Stimulated activated effector memory CD8-positive, alpha-beta T cell treated with anti-CD3 and anti-CD28 coated beads, Interleukin-12 subunit alpha, Interleukin-12 subunit beta, amount 100 ng/mL, for 72 hours (primary cell): ENCODE data around the gene NPFF.

ENCODE experiments used
- ATAC-seq: fragments of 150-1000 bp; cut with Tn5 transposase; 2 replicates; pipeline ENCODE4 v1.10.0; 2021
- DNase-seq, 2 donors: peaks; one replicate each; pipeline ENCODE4 v3.0.0; 2021 to 2022; ENCODE audit warnings: low spot score in 2 of 2
- H3K27ac Mint-ChIP-seq: one replicate; pipeline ENCODE4 v1.8.0; 2022; ENCODE audit warnings: mild to moderate bottlenecking, mixed read lengths
- H3K36me3 Mint-ChIP-seq: one replicate; pipeline ENCODE4 v1.8.0; 2022; ENCODE audit warnings: mild to moderate bottlenecking, mixed read lengths
- H3K4me1 Mint-ChIP-seq: one replicate; pipeline ENCODE4 v1.8.0; 2022; ENCODE audit warnings: mixed read lengths
- H3K4me3 Mint-ChIP-seq: one replicate; pipeline ENCODE4 v1.8.0; 2022; ENCODE audit warnings: mild to moderate bottlenecking, mixed read lengths
- H3K9me3 Mint-ChIP-seq: one replicate; pipeline ENCODE4 v1.8.0; 2022; ENCODE audit warnings: mixed read lengths

NPFF gene

GRCh38 chr12:53502983-53503728 is 4.1 kb downstream of the NPFF start:
- ATAC-seq (no peak), DNase-seq (peak in 1 of 2 donors; percentile 48)
- Mint-ChIP-seq H3K4me1 (peaks cover 46% of the 10 kb centered on the region), H3K9me3 (no peaks in the 10 kb centered on the region), H3K4me3 (no peak overlapping the region), H3K27ac (peak overlapping the region; percentile 84), H3K36me3 (peaks cover 40% of the 10 kb centered on the region)

GRCh38 chr12:53502331-53502730 is 5.0 kb downstream of the NPFF start:
- Mint-ChIP-seq H3K9me3 (no peaks in the 10 kb centered on the region), H3K4me1 (peaks cover 52% of the 10 kb centered on the region), H3K27ac (peak overlapping the region; percentile 97), H3K36me3 (peaks cover 40% of the 10 kb centered on the region), H3K4me3 (peak overlapping the region; percentile 81)
- ATAC-seq = no peak
- DNase-seq = no peak

GRCh38 chr12:53501615-53502181 is 5.6 kb downstream of the NPFF start:
- Mint-ChIP-seq H3K4me3 (peak overlapping the region; percentile 81), H3K36me3 (peaks cover 36% of the 10 kb centered on the region), H3K4me1 (peaks cover 55% of the 10 kb centered on the region), H3K9me3 (no peaks in the 10 kb centered on the region), H3K27ac (peak overlapping the region; percentile 97)
- DNase-seq = peak in 1 of 2 donors; percentile 69
- no peak for ATAC-seq

GRCh38 chr12:53500776-53501614 is 6.3 kb downstream of the NPFF start, which contains the start of gene TARBP2:
TSS of gene TARBP2 (plus strand) at chr12:53501283. CDS start at chr12:53501409, 126 bp downstream.
- H3K36me3 Mint-ChIP-seq = peaks cover 30% of the 10 kb centered on the region
- peaks cover 59% of the 10 kb centered on the region for H3K4me1 Mint-ChIP-seq
- no peaks in the 10 kb centered on the region for H3K9me3 Mint-ChIP-seq
- H3K4me3 Mint-ChIP-seq = peak within 1 kb of the TSS; percentile 81
- peak; percentile 89 for ATAC-seq
- H3K27ac Mint-ChIP-seq = peak within 1 kb of the TSS; percentile 97
- peak; percentile 86 to 99 for DNase-seq

GRCh38 chr12:53500142-53500775 is 7.0 kb downstream of the NPFF start:
- Mint-ChIP-seq H3K36me3 (peaks cover 23% of the 10 kb centered on the region), H3K27ac (peak overlapping the region; percentile 97), H3K9me3 (no peaks in the 10 kb centered on the region), H3K4me1 (peaks cover 58% of the 10 kb centered on the region), H3K4me3 (peak overlapping the region; percentile 81)
- DNase-seq (no peak), ATAC-seq (no peak)

- Mint-ChIP-seq H3K4me1 (peaks cover 52% of the 10 kb centered on the region), H3K4me3 (peak within 1 kb of the TSS; percentile 81), H3K36me3 (peaks cover 18% of the 10 kb centered on the region), H3K9me3 (no peaks in the 10 kb centered on the region), H3K27ac (peak within 1 kb of the TSS; percentile 97)
- DNase-seq (peak; percentile 53 to 87), ATAC-seq (peak; percentile 2)
Observed at GRCh38 chr12:53499266-53500141, 7.8 kb downstream of the NPFF start, which contains the start of gene MAP3K12. TSS of gene MAP3K12 (minus strand) at chr12:53499458. CDS start at chr12:53487391, 12,067 bp downstream.

- Mint-ChIP-seq H3K9me3 (no peaks in the 10 kb centered on the region), H3K36me3 (peaks cover 21% of the 10 kb centered on the region), H3K4me1 (peaks cover 58% of the 10 kb centered on the region), H3K4me3 (peak overlapping the region; percentile 81), H3K27ac (peak overlapping the region; percentile 97)
- DNase-seq (no peak), ATAC-seq (no peak)
Observed at GRCh38 chr12:53498235-53498630, 9.1 kb downstream of the NPFF start.

GRCh38 chr12:53497461-53497860 is 9.8 kb downstream of the NPFF start:
- H3K4me1 Mint-ChIP-seq = peaks cover 64% of the 10 kb centered on the region
- H3K27ac Mint-ChIP-seq = peak overlapping the region; percentile 13

GRCh38 chr12:53496752-53497032 is 10.6 kb downstream of the NPFF start:
- Mint-ChIP-seq H3K4me3 (no peak overlapping the region), H3K36me3 (peaks cover 24% of the 10 kb centered on the region), H3K4me1 (peaks cover 63% of the 10 kb centered on the region), H3K9me3 (no peaks in the 10 kb centered on the region), H3K27ac (no peak overlapping the region)
- DNase-seq = no peak
- ATAC-seq = no peak

More at GRCh38 chr12:53497461-53497860, 9.8 kb downstream of the NPFF start:
- ATAC-seq = no peak
- Mint-ChIP-seq H3K9me3 (no peaks in the 10 kb centered on the region), H3K36me3 (peaks cover 24% of the 10 kb centered on the region), H3K4me3 (no peak overlapping the region)
- no peak for DNase-seq

GRCh38 chr12:53495903-53496751 is 11.2 kb downstream of the NPFF start:
- Mint-ChIP-seq H3K36me3 (peaks cover 20% of the 10 kb centered on the region), H3K4me1 (peaks cover 61% of the 10 kb centered on the region), H3K4me3 (no peak overlapping the region), H3K9me3 (no peaks in the 10 kb centered on the region), H3K27ac (peak overlapping the region; percentile 76)
- ATAC-seq (no peak), DNase-seq (no peak)

GRCh38 chr12:53493610-53494391 is 13.5 kb downstream of the NPFF start:
- Mint-ChIP-seq H3K9me3 (no peaks in the 10 kb centered on the region), H3K4me1 (peaks cover 48% of the 10 kb centered on the region), H3K27ac (peak overlapping the region; percentile 89), H3K4me3 (peak overlapping the region; percentile 78), H3K36me3 (peaks cover 18% of the 10 kb centered on the region)
- DNase-seq (no peak), ATAC-seq (no peak)

- no peaks in the 10 kb centered on the region for H3K9me3 Mint-ChIP-seq
- H3K4me1 Mint-ChIP-seq = peaks cover 40% of the 10 kb centered on the region
- H3K4me3 Mint-ChIP-seq = peak overlapping the region; percentile 78
- H3K27ac Mint-ChIP-seq = peak overlapping the region; percentile 89
- ATAC-seq = peak; percentile 94
- peak; percentile 73 to 91 for DNase-seq
- peaks cover 23% of the 10 kb centered on the region for H3K36me3 Mint-ChIP-seq
Observed at GRCh38 chr12:53492830-53493609, 14.3 kb downstream of the NPFF start.
